Parathyroid adenoma (tissue), 2 donors: ENCODE measurements around the gene RTKN2.

Experiments
- H2AFZ ChIP-seq: fragments of 300-600 bp; sonication (generic); one replicate; pipeline ENCODE4 v1.7.0; 2017; ENCODE audit warnings: antibody characterized with exemption, mild to moderate bottlenecking
- H3K27ac ChIP-seq: fragments of 300-600 bp; sonication (generic); one replicate; pipeline ENCODE4 v1.7.0; 2017
- H3K27me3 ChIP-seq: fragments of 300-600 bp; sonication (generic); one replicate; pipeline ENCODE4 v1.7.0; 2017; ENCODE audit warnings: low read length; ENCODE audit not compliant: control insufficient read depth, insufficient read depth
- H3K36me3 ChIP-seq: fragments of 300-600 bp; sonication (generic); one replicate; pipeline ENCODE4 v1.7.0; 2017; ENCODE audit warnings: low read length; ENCODE audit not compliant: control insufficient read depth, insufficient read depth
- H3K4me1 ChIP-seq: fragments of 300-600 bp; sonication (generic); one replicate; pipeline ENCODE4 v1.7.0; 2017; ENCODE audit warnings: control low read depth
- H3K4me2 ChIP-seq: fragments of 300-600 bp; sonication (generic); one replicate; pipeline ENCODE4 v1.7.0; 2017; ENCODE audit warnings: low read length
- H3K4me3 ChIP-seq: fragments of 300-600 bp; sonication (generic); one replicate; pipeline ENCODE4 v1.7.0; 2017; ENCODE audit warnings: low read depth, low read length
- H3K79me2 ChIP-seq: fragments of 300-600 bp; sonication (generic); one replicate; pipeline ENCODE4 v1.7.0; 2017; ENCODE audit warnings: control low read depth
- H3K9ac ChIP-seq: fragments of 300-600 bp; sonication (generic); one replicate; pipeline ENCODE4 v1.7.0; 2017; ENCODE audit warnings: mild to moderate bottlenecking
- H3K9me3 ChIP-seq: fragments of 300-600 bp; sonication (generic); one replicate; pipeline ENCODE4 v1.7.0; 2017; ENCODE audit warnings: low read length; ENCODE audit not compliant: control insufficient read depth
- TF ChIP-seq, protein P1 (sequence below): fragments of 300-600 bp; sonication (generic); IDR thresholded peaks from one replicate; pipeline ENCODE4 v1.7.0; 2017; ENCODE audit warnings: antibody characterized with exemption, mild to moderate bottlenecking
- donor health status: primary hyperparathyroidism.

Gene RTKN2

DNA sequence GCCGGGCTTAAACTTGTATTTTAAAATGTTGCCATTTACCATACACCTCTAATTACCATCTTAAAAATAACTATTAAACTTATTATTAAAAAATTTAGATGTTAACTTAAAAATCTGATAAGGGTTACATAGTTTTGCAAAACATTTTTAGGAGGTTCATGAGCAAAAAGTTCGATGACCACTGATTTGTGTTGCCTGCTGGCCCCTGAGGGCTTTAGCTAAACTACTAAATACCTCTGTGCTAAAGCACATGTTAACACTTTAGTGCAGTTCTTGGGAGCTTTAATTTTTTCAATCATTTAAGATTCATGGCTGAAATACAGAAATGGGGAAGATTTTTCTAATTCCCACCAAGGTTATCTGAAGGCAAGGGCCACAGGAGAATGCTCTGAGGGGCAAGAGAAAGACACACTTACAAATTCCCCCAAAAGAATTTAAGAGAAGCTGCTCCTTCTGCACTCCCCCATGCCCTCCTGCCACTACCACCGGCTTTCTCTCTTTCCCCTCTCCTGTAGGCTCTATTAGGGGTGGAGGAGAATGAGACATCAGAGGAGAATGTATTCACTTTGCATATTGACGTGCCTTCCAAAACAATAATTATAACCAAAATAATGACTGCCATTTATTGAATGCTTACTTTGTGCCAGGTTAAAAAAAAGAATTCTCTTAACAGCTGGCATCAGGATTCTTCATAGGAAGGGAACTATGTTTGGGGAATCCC, 106.2 kb downstream of the RTKN2 start:
- Histone ChIP-seq H3K9me3 (no peaks in the 10 kb centered on the region), H3K27ac (no peak overlapping the region), H3K27me3 (no peaks in the 10 kb centered on the region), H3K79me2 (no peaks in the 10 kb centered on the region), H3K4me2 (no peak overlapping the region), H2AFZ (no peak overlapping the region), H3K36me3 (no peaks in the 10 kb centered on the region), H3K9ac (no peak overlapping the region), H3K4me1 (no peaks in the 10 kb centered on the region), H3K4me3 (no peak overlapping the region)
- TF ChIP-seq, protein P1, sequence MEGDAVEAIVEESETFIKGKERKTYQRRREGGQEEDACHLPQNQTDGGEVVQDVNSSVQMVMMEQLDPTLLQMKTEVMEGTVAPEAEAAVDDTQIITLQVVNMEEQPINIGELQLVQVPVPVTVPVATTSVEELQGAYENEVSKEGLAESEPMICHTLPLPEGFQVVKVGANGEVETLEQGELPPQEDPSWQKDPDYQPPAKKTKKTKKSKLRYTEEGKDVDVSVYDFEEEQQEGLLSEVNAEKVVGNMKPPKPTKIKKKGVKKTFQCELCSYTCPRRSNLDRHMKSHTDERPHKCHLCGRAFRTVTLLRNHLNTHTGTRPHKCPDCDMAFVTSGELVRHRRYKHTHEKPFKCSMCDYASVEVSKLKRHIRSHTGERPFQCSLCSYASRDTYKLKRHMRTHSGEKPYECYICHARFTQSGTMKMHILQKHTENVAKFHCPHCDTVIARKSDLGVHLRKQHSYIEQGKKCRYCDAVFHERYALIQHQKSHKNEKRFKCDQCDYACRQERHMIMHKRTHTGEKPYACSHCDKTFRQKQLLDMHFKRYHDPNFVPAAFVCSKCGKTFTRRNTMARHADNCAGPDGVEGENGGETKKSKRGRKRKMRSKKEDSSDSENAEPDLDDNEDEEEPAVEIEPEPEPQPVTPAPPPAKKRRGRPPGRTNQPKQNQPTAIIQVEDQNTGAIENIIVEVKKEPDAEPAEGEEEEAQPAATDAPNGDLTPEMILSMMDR = no peak

DNA sequence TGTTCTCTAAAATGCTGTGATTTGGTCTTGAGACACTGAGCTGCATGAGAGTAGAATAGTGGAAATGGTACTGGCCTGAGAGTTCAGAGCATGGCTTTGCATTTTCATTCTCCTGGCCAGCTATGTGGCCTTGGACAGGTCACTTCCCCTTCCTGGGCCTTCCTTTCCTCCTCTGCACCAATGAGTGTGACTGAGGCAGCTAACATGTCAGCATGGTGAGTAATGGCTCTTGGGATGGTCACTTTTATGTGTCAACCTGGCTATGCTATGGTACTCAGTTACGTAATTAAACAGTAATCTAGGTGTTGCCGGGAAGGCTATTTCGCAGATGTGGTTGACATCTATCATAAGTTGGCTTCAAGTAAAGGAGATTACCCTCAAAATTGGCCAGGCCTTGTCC, 109.3 kb downstream of the RTKN2 start:
- Histone ChIP-seq H3K79me2 (no peaks in the 10 kb centered on the region), H3K36me3 (no peaks in the 10 kb centered on the region), H3K4me2 (no peak overlapping the region), H3K9ac (no peak overlapping the region), H3K9me3 (no peaks in the 10 kb centered on the region), H3K4me3 (no peak overlapping the region), H3K27ac (no peak overlapping the region), H2AFZ (no peak overlapping the region), H3K4me1 (no peaks in the 10 kb centered on the region), H3K27me3 (no peaks in the 10 kb centered on the region)
- TF ChIP-seq, protein P1 = no peak

DNA sequence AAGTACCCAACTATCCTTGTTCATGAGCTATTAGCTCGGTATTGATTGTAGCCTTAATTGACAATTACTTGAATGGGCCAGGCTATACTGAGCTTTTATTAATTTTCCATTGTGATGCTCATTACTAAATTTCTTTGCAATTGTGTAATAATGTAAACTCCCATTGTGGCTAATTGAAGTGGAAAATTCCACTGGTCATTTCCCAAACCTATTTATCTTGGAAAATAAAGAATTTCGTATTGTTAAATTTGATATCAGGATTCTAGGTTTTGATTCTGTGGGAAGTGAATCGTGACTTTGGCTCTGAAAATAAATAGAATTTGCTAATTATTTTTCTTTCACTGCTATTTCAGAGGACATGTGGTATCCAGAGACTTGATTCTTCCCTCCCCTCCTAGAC, 111.0 kb downstream of the RTKN2 start:
- Histone ChIP-seq H3K79me2 (no peaks in the 10 kb centered on the region), H3K27ac (no peak overlapping the region), H3K4me1 (no peaks in the 10 kb centered on the region), H3K9me3 (no peaks in the 10 kb centered on the region), H3K4me3 (no peak overlapping the region), H3K4me2 (no peak overlapping the region), H3K9ac (no peak overlapping the region), H2AFZ (no peak overlapping the region), H3K36me3 (no peaks in the 10 kb centered on the region), H3K27me3 (no peaks in the 10 kb centered on the region)
- TF ChIP-seq, protein P1 = no peak

DNA sequence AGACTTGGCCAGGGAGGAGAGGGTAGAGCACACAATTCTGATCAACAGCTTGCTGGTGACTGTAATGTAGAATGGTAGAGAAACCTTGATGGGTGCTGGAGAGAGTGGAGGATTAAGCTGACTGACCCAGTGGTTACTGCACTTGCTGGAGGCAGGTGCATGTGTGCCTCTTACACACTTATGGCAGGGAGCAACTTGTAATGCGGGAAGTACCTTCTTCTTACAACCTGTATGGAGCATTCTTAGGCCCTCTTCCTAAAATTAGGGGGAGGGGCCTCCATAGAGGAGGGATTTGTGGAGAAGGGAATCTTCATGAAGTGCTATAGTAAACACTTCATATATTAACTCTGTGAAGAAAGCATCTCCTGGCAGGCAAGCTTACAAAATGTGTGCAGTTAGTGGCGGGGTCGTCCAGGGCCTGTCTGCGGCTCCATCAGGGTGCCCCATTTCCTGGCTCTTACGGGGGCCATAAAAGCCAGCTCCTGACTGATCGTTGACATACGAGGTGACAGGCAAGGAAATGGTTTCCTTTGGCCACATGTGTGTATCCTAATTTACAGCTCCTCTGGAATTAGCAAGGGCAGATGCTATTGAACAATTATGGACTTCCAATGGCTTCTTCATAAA, 113.5 kb downstream of the RTKN2 start:
- no peaks in the 10 kb centered on the region for H3K4me1 ChIP-seq
- H2AFZ ChIP-seq = no peak overlapping the region
- no peak overlapping the region for H3K4me2 ChIP-seq
- no peak overlapping the region for H3K9ac ChIP-seq
- no peak overlapping the region for H3K27ac ChIP-seq
- H3K27me3 ChIP-seq = no peaks in the 10 kb centered on the region
- H3K9me3 ChIP-seq = no peaks in the 10 kb centered on the region
- no peaks in the 10 kb centered on the region for H3K79me2 ChIP-seq
- TF ChIP-seq, protein P1 = no peak
- no peaks in the 10 kb centered on the region for H3K36me3 ChIP-seq
- H3K4me3 ChIP-seq = no peak overlapping the region

DNA sequence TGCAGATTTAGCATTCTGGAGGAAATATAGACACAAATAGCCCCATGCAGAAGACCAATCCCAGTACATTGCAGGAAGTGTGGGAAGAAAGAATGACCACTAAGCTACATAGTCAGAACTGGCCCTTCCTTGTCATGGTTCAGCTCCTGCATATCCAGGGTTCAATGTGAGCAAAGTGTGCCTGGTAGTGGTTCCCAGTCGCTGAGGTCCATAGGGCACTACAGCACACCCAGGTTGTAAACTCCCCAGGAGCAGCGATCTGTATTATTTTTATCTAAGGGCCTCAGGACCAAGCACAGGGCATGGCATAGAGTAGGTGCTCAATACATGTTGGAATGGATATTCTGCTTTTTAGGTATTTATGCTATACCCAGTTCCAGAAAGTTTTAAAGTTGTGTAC, 114.4 kb downstream of the RTKN2 start:
- no peaks in the 10 kb centered on the region for H3K79me2 ChIP-seq
- H3K27ac ChIP-seq = no peak overlapping the region
- TF ChIP-seq, protein P1 = no peak
- H2AFZ ChIP-seq = no peak overlapping the region
- no peaks in the 10 kb centered on the region for H3K9me3 ChIP-seq
- H3K27me3 ChIP-seq = no peaks in the 10 kb centered on the region
- no peak overlapping the region for H3K9ac ChIP-seq
- H3K4me2 ChIP-seq = no peak overlapping the region
- no peaks in the 10 kb centered on the region for H3K36me3 ChIP-seq
- H3K4me1 ChIP-seq = no peaks in the 10 kb centered on the region
- H3K4me3 ChIP-seq = no peak overlapping the region
